COLO668 (cell line): ENCODE measurements around the gene CCL4.
A peak's percentile ranks its signal among the peaks of the same experiment; 100 is the strongest.

Source experiments
- DNase-seq: peaks from one replicate; lab custom pipeline; 2025; ENCODE audit not compliant: unreplicated experiment; lab: John Stamatoyannopoulos, UW

Gene CCL4

DNA sequence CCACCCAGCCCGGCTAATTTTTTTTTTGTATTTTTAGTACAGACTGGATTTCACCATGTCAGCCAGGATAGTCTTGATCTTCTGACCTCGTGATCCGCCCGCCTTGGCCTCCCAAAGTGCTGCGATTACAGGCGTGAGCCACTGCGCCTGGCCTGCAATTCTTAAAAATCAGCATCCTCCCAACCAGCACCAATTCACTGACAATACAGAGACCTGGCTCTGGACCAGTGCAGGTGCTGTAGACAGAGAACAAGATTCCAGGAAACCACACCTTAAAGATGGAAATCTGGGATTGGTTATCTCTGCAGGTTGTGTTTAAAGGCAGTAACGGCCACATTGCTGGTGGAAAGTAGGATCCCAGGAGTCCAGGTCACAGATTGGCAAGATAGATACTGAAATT, 39.2 kb downstream of the CCL4 start:
- no peak for DNase-seq

GRCh38 chr17:36144014-36144413, 40.4 kb downstream of the CCL4 start:
- DNase-seq, result no peak

- no peak for DNase-seq
Observed at GRCh38 chr17:36144981-36145729, 41.5 kb downstream of the CCL4 start.

- DNase-seq, result no peak
Observed at GRCh38 chr17:36147601-36148000, 44.0 kb downstream of the CCL4 start.

GRCh38 chr17:36148559-36149295, 45.1 kb downstream of the CCL4 start:
- DNase-seq, result peak; percentile 22

- no peak for DNase-seq
Observed at GRCh38 chr17:36149296-36149820, 45.7 kb downstream of the CCL4 start.

DNA sequence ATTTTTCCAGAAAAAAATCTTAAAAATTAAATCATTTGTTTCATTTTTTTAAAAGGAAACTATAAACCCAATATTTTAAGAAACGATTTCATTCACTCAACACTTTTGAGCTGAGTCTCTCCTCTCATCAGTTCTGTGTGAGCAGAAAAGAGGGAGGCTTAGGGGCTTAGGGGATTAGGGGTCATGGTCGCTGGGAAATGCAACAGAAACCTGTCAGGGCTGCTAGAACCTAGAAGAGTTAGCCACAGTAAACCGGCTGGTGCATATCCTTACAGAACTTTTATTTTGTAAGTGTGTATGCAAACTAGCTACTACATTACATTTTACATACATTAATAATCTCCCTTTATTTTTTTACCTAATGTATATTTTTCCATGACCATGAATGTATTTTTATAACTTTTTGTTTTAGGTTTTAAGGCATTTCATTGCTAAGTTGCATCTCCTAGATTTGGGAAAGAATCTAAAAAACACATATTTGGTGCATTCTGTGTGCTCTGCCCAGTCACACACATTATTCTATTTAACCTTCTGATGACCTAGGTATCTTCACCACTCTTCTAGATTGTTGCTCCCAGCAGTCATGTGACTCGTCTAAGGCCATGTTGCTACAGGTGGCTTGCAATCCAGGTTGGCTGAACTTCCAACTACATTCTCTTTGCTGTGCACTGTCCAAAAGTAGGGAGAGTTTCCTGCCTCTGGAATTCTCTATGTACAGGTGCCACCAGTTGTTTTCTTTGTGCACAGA, 48.4 kb downstream of the CCL4 start:
- DNase-seq, result no peak

DNA sequence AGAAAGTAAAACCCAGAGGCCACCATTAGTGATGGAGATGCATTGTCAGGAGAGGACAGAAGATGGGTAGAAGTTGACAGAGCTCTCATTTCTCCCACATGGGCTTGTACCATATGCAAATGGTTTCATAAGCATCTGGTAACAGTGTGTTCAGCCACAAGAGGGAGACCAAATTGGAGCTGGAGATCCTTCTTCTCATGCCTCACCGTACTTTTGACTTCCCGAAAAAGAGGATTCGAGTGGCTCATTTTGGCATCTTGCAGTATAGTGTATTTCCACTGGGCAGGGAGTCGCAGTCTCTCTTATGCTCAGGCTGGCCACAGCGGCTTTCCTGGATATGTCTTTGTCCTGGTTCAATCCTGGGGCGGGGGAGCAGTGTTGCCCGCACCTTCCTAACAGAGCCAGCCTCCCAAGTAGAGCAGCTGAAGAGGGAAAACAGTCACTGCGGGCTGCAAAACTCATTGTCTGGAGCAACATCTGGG, 49.1 kb downstream of the CCL4 start:
- DNase-seq, result no peak

GRCh38 chr17:36153895-36154610, 50.4 kb downstream of the CCL4 start:
- DNase-seq, result no peak
